GM18951 (cell line): ENCODE data around the gene SNRNP200.

Experiments used
- POLR2A ChIP-seq: IDR thresholded peaks from 4 replicates; pipeline ENCODE4 v1.6.1; 2011; ENCODE audit warnings: mild to moderate bottlenecking; ENCODE audit not compliant: insufficient read length, insufficient read depth; ENCODE audit errors: extremely low read depth
- in situ Hi-C: fragments of 300-500 bp; cut with MboI; formaldehyde crosslinking; loops from one replicate; pipeline ENCODE4 v1.12.0; 2022; ENCODE audit warnings: low sequenced_read_pairs, mixed read lengths, inconsistent platforms; ENCODE audit not compliant: unreplicated experiment

The SNRNP200 gene

GRCh38 chr2:96248624-96249023, 56.7 kb downstream of the SNRNP200 start:
- in situ Hi-C loops, result no loop called here
- no peak for TF ChIP-seq POLR2A

- TF ChIP-seq POLR2A, result no peak
- in situ Hi-C loops, result no loop called here
These were observed 57.5 kb downstream of the SNRNP200 start for GRCh38 chr2:96247896-96248295.

DNA sequence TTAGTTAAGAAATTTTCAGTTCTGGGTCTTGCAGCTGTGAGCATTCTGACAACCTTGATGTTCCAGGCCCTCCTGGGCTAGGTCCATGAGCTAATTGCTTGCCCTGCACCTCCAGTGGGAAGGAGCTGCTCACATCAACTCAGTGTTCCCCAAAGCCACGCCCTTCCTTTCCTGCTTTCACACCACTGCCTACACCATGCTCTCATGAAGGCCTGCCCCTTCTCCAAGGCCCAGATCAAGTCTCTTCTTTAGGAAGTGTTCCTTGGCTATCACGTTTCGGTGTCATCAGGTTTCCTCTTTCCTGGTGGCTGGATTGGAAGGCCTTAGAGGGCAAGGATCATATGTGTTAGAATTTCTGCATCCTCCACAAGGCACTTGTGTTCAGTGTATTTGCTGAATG, 58.3 kb downstream of the SNRNP200 start:
- in situ Hi-C loops, result no loop called here
- TF ChIP-seq POLR2A, result no peak

GRCh38 chr2:96245609-96246390, 59.5 kb downstream of the SNRNP200 start:
- in situ Hi-C loops, result no loop called here

GRCh38 chr2:96243843-96244242, 61.5 kb downstream of the SNRNP200 start:
- in situ Hi-C loops, result no loop called here
- no peak for TF ChIP-seq POLR2A

More at GRCh38 chr2:96245609-96246390, 59.5 kb downstream of the SNRNP200 start:
- TF ChIP-seq POLR2A, result no peak

- TF ChIP-seq POLR2A, result peak; percentile 42
- in situ Hi-C loops, result no loop called here
These were observed 63.3 kb downstream of the SNRNP200 start for GRCh38 chr2:96241900-96242611.

DNA sequence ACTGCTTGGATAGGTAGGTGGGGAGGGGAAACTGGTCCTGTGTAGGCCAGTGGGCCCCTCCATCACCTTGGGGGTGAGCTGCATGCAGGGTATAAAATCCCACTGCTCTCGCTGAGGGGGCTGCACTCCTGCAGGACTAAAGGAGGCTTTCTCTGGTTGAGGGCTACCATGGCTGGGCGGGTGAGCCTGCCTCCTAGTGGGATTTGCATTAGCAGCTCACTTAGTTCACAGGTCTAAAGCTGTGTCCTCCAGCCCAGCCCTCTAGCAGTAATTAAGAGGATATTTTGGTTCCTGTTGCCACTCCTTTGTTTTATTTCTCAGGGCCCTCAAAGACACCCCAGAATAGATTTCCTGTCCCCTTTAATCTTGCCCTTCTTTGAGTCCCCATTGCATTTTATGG, 64.1 kb downstream of the SNRNP200 start:
- in situ Hi-C loops, result no loop called here
- TF ChIP-seq POLR2A, result no peak

DNA sequence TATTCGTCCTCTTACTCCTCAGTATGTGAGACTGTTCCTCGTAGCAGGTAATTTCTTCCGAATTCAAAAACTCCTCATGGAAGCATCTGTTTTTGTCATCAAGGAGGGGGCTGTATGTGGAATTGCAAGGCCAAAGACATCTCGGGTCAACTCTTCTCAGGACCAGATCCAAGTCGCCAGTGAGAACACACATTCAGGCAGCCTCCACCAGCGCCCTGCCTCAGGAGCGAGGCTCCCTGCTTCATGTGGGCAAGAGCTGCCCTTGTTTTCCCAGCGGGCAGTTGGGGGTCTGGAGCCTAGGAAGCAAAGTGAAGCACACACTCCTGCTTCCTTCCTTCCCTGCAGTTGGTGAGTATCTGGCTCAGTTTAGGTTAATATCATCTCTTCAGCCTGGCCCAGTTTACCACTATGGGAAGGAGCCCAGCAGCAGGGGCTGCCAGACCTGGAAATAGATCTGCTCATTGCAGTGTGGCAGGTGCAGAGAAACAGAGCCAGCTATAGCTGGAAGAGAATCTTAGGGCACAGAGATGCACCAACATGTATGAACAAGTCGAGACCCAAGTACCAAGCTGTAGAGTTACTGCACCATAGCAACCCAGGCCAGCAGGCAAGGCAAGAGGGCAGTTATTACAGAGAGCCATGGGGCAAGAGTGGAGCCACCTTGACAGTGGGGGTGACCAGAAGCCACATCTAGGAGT, 64.9 kb downstream of the SNRNP200 start:
- no peak for TF ChIP-seq POLR2A
- in situ Hi-C loops, result no loop called here

- in situ Hi-C loops, result no loop called here
- TF ChIP-seq POLR2A, result no peak
These were observed 65.5 kb downstream of the SNRNP200 start for GRCh38 chr2:96239745-96240264.

DNA sequence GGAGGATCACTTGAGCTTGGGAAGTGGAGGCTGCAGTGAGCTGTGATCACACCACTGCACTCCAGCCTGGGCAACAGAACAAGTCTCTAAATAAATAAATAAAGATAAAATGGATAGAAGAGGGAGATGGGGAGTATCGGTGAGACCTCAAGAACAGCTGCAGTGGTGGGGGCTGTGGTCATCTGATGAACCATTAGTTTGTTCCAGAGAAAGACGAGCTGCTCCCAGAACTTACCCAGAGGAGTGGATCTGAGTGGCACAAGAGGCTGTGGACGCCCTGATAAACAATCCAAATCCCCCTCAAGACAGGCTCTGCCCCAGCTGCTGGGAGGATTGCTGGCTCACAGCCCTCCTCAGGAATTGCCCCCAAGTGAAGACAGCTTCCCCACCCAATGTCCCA, 66.3 kb downstream of the SNRNP200 start:
- no peak for TF ChIP-seq POLR2A
- in situ Hi-C loops, result no loop called here

DNA sequence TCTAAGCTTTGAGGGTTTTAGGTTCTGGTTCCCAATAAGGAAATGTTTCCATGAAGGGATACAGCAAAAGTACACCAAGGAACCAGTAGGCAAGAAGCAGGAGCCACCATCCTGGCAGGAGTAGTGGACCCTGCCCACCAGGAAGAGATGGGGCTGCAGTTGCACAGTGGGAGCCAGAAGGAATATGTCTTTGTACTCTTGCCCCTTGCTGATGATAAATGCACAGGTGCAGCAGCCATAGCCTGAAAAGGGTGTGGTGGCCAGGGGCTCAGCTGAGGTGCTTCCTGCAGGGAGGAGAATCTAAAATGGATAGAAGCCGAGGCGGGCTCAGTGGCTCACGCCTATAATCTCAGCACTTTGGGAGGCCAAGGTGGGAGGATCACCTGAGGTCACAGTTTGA, 67.1 kb downstream of the SNRNP200 start:
- no peak for TF ChIP-seq POLR2A
- in situ Hi-C loops, result no loop called here

DNA sequence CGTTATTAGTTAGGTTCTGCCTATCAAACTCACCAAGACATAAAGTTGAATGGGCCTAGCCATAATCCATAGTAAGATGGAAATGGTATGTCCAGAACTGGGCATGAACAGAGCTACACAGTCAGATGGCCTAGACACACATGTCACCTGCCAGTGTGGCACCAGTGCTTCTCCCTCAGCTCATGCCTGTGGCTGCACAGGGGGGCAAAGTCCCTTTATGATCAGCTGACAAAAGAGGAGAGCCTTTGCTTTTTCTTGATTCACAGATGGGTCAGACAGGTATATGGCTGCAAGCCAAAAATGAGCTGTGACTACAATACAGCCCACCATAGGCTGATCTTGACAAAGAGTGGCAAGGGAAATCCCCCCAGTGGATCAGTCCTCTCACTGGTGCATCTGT, 68.5 kb downstream of the SNRNP200 start:
- no peak for TF ChIP-seq POLR2A
- in situ Hi-C loops, result no loop called here

DNA sequence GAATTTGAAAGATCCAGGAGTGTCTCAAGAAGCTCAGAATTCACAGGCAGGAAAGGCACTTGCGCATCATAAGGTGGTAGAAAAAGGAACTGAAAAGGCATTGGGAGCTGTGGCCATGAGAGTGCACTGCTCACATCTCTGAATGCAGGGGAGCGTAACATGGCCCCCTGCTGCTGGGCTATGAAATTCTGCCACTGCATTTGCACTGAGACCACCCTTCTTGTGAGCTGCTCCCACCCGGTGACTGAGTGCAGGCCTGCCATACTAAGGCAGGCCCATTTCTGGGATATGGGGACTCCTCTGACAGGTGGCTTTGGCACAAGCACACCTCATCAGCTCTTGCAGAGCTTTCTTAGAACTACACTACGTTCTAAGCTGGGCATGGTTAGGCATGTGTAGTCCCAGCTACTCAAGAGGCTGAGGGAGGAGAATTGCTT, 71.4 kb downstream of the SNRNP200 start:
- TF ChIP-seq POLR2A, result peak; percentile 40

More for the DNA sequence above, 71.4 kb downstream of the SNRNP200 start:
- in situ Hi-C loops, result no loop called here
